ENCODE measurements around the gene AMOT.

DNA sequence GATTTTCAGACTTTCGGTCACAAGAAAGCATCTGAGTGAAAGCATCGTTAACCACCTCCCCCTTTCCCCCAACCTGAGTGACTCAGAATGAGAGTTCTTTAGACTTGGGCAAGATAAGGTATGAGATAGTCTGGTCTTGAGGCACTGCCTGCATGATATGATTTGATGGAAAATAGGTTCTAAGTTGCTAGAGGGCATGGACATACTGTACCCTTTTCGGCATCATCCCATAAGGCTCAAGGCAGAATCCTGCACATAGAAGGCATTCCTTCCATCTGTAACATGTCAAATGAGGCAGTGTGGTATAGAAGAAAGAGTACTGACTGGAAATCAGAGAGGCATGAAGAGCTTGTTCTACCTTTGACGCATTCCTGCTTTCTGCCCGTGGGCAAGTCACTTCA is 16.8 kb upstream of the AMOT start:
- TF ChIP-seq POLR2A (IDR thresholded peaks at IDR 0.05) (no peak), POLR2AphosphoS5 (IDR thresholded peaks at IDR 0.05) (no peak), CTCF (IDR thresholded peaks at IDR 0.05) (no peak)

All from suprapubic skin (tissue), 4 donors.